Transverse colon (tissue), 4 donors: ENCODE results near the gene NCBP2. TPM values are rescaled to one million over a fixed set of nuclear protein-coding genes. Genes with fewer than 3 reads are reported as not detected.

ENCODE experiments used
- DNase-seq: peaks from one replicate; pipeline ENCODE4 v3.0.0-alpha.2; 2019
- H3K27ac ChIP-seq, 4 donors: fragments of 200-600 bp; sonication (generic); 2 replicates each; pipeline ENCODE4 v1.5.1; 2016 to 2018; ENCODE audit warnings: inconsistent platforms in 4 of 4
- H3K27me3 ChIP-seq: fragments of 200-600 bp; sonication (generic); 2 replicates; pipeline ENCODE4 v1.5.1; 2017; ENCODE audit warnings: inconsistent platforms
- H3K36me3 ChIP-seq, 4 donors: fragments of 200-600 bp; sonication (generic); 2 replicates each; pipeline ENCODE4 v1.5.1; 2017 to 2019; ENCODE audit warnings: inconsistent platforms in 4 of 4
- H3K4me1 ChIP-seq, 4 donors: fragments of 200-600 bp; sonication (generic); 2 replicates each; pipeline ENCODE4 v1.5.1; 2017 to 2020; ENCODE audit warnings: inconsistent platforms in 4 of 4
- H3K4me3 ChIP-seq, 4 donors: fragments of 200-600 bp; sonication (generic); 1 replicate in 1 of 4; 2 replicates in 3 of 4; pipeline versions ENCODE4 v1.5.1 to v1.6.1; 2017 to 2019; ENCODE audit warnings: inconsistent platforms in 4 of 4
- H3K9me3 ChIP-seq, 2 donors: fragments of 200-600 bp; sonication (generic); 2 replicates each; pipeline ENCODE4 v1.5.1; 2017 to 2019; ENCODE audit warnings: inconsistent platforms in 2 of 2
- CTCF ChIP-seq, 5 experiments: fragments of 200-600 bp in 3 of 5; fragments of 450-650 bp in 2 of 5; sonication (generic) in 3 of 5; IDR thresholded peaks; 1 replicate in 2 of 5; 2 replicates in 3 of 5; pipeline ENCODE4 v1.5.1; 2016 to 2017; ENCODE audit warnings: antibody characterized with exemption in 5 of 5, inconsistent platforms in 3 of 5, mild to moderate bottlenecking in 2 of 5, moderate library complexity in 1 of 5
- EP300 ChIP-seq: sonication (generic); formaldehyde crosslinking; IDR thresholded peaks from one replicate; pipeline ENCODE4 v1.6.1; 2017; ENCODE audit warnings: antibody characterized with exemption, low read depth
- POLR2A ChIP-seq: fragments of 450-650 bp; IDR thresholded peaks from one replicate; pipeline ENCODE4 v1.6.1; 2016; ENCODE audit warnings: antibody characterized with exemption, mild to moderate bottlenecking, moderate library complexity
- POLR2AphosphoS5 ChIP-seq, 3 donors: sonication (generic); formaldehyde crosslinking; IDR thresholded peaks; one replicate each; pipeline ENCODE4 v1.6.1; 2016; ENCODE audit warnings: antibody characterized with exemption in 3 of 3
- WGBS, 2 donors: methylation state at CpG; one replicate each; pipeline ENCODE4 v1.1.5; 2018; ENCODE audit warnings: low coverage in 1 of 2; 5-methylcytosine and 5-hydroxymethylcytosine counted together
- in situ Hi-C, 4 donors: fragments of 200-750 bp; cut with MboI; loops; one replicate each; pipeline versions ENCODE4 v1.15.0 to v1.15.1; 2017; ENCODE audit warnings: low sequenced_read_pairs in 3 of 4, low pct_ligation_motif_present in 1 of 4, low pct_unique_long_range_greater_than_20kb in 1 of 4
- intact Hi-C: fragments of 100-400 bp; cut with DNase I; formaldehyde crosslinking; loops from one replicate; pipeline ENCODE4 v1.15.1; 2023; ENCODE audit warnings: low total_unique reads
- total RNA-seq, 4 donors: library from RNA; depleted of rRNA; stranded (reverse); fragments of >200 nt; gene quantifications; one replicate each; pipeline ENCODE4 v1.1.0, GENCODE V29; 2016

Gene NCBP2
- total RNA-seq, 4 donors from 2014 or later: 6.8 to 36.9 (median 31.8) TPM

- in situ Hi-C loops: loop anchor here in 2 of 4 donors (25.0 kb wide), 2 partner anchors 126 to 351 kb away; no protein-coding TSS in a partner anchor
- no peak for DNase-seq
- peaks cover 6 to 75% (median 28%) of the 10 kb centered on the region in 4 donors for H3K4me1 ChIP-seq
- H3K27ac ChIP-seq: peak overlapping the region; percentile 81 to 86 (median 84)
- H3K9me3 ChIP-seq: no peaks in the 10 kb centered on the region
- no peak overlapping the region for H3K4me3 ChIP-seq
- H3K27me3 ChIP-seq: no peaks in the 10 kb centered on the region
- intact Hi-C loops: no loop called here
- H3K36me3 ChIP-seq: no peaks in the 10 kb centered on the region
- TF ChIP-seq POLR2A: no peak
- TF ChIP-seq EP300: no peak
- TF ChIP-seq CTCF (IDR thresholded peaks at IDR 0.05): no peak
- no peak for TF ChIP-seq POLR2AphosphoS5 (IDR thresholded peaks at IDR 0.05)
- WGBS, 2 donors: 48 to 70% methylated on average over 6 to 10 of the region's 10 CpGs
Measured at GRCh38 chr3:196962930-196963630, 20.8 kb upstream of the NCBP2 start.

GRCh38 chr3:196962108-196962929, 20.0 kb upstream of the NCBP2 start:
- peak overlapping the region; percentile 81 to 86 (median 84) for H3K27ac ChIP-seq
- no peaks in the 10 kb centered on the region for H3K27me3 ChIP-seq
- H3K4me1 ChIP-seq: peaks cover 0 to 68% (median 22%) of the 10 kb centered on the region in 4 donors
- intact Hi-C loops (no loop called here), in situ Hi-C loops (loop anchor here in 2 of 4 donors (25.0 kb wide), 2 partner anchors 125 to 350 kb away; no protein-coding TSS in a partner anchor)
- no peaks in the 10 kb centered on the region for H3K36me3 ChIP-seq
- no peak for DNase-seq
- H3K4me3 ChIP-seq: no peak overlapping the region
- TF ChIP-seq EP300 (no peak), POLR2A (peak; percentile 23), CTCF (IDR thresholded peaks at IDR 0.05) (peak in 1 of 5 experiments; percentile 16), POLR2AphosphoS5 (IDR thresholded peaks at IDR 0.05) (peak in 1 of 3 donors; percentile 30)
- no peaks in the 10 kb centered on the region for H3K9me3 ChIP-seq
- WGBS, 2 donors: 31 to 46% methylated on average over 2 to 9 of the region's 9 CpGs

- intact Hi-C loops (no loop called here), in situ Hi-C loops (loop anchor here in 3 of 4 donors (10.0 to 25.0 kb wide), 3 partner anchors 100 to 343 kb away; no protein-coding TSS in a partner anchor)
- 79 to 86% methylated on average over 7 of the region's 7 CpGs for WGBS, 2 donors
Measured at GRCh38 chr3:196954832-196955231, 12.5 kb upstream of the NCBP2 start.

More at GRCh38 chr3:196954832-196955231, 12.5 kb upstream of the NCBP2 start:
- H3K9me3 ChIP-seq: no peaks in the 10 kb centered on the region
- H3K4me3 ChIP-seq: no peak overlapping the region
- H3K27me3 ChIP-seq: no peaks in the 10 kb centered on the region
- H3K27ac ChIP-seq: no peak overlapping the region
- TF ChIP-seq POLR2AphosphoS5 (IDR thresholded peaks at IDR 0.05): no peak
- no peak for TF ChIP-seq POLR2A
- no peak for TF ChIP-seq CTCF (IDR thresholded peaks at IDR 0.05)
- no peak for TF ChIP-seq EP300
- DNase-seq: no peak
- H3K36me3 ChIP-seq: peaks cover 0 to 6% (median 2%) of the 10 kb centered on the region in 4 donors
- peaks cover 0 to 3% (median 0%) of the 10 kb centered on the region in 4 donors for H3K4me1 ChIP-seq
